Measurements from ENCODE around the gene CBX8. TPM values are rescaled to one million over a fixed set of nuclear protein-coding genes. Genes with fewer than 3 reads are reported as not detected.

CBX8 gene
- total and polyA plus RNA-seq, 2 of the 13 experiments (the other 11 are each of a cell fraction or from before 2014, with no cell fraction given), result 0.34 to 12.6 TPM

GRCh38 chr17:79822583-79823124, 25.8 kb upstream of the CBX8 start:
- intact Hi-C loops (cut with micrococcal nuclease; ENCODE audit: unreplicated experiment), result no loop called here
- no TSS peak for BruUV-seq (replicated peaks)
- peak; percentile 59 for ATAC-seq
- 0 out of 2 replicates have a peak, but pooled peaks have one; percentile 17 for TF ChIP-seq ZBTB34 (CRISPR knock-in tag; IDR thresholded peaks at IDR 0.05)
- TF ChIP-seq ZNF367 (CRISPR knock-in tag; IDR thresholded peaks at IDR 0.05; ENCODE audit: borderline replicate concordance), result no peak
- peak; percentile 89; the same call in 1 of the 2 replicates for TF ChIP-seq SMAD3 (CRISPR knock-in tag; IDR thresholded peaks at IDR 0.05)
- TF ChIP-seq EED (CRISPR knock-in tag; IDR thresholded peaks at IDR 0.05), result no peak
- no peak for TF ChIP-seq NFATC3 (CRISPR knock-in tag; IDR thresholded peaks at IDR 0.05)
- peak; percentile 85 for TF ChIP-seq RERE (CRISPR knock-in tag; IDR thresholded peaks at IDR 0.05; ENCODE audit: low read depth)
- no peak for TF ChIP-seq SKI (IDR thresholded peaks at IDR 0.05; ENCODE audit: partially characterized antibody)
- no peak for TF ChIP-seq PLRG1 (conservative IDR thresholded peaks at IDR 0.05)
- no peak for TF ChIP-seq CHD4 (IDR thresholded peaks at IDR 0.05; ENCODE audit: borderline replicate concordance, low read length)
- TF ChIP-seq SALL2 (CRISPR knock-in tag; IDR thresholded peaks at IDR 0.05), result no peak
- TF ChIP-seq IKZF5 (CRISPR knock-in tag; IDR thresholded peaks at IDR 0.05), result peak; percentile 74; the same call in 1 of the 2 replicates
- no peak for TF ChIP-seq NR1H2 (CRISPR knock-in tag; IDR thresholded peaks at IDR 0.05; ENCODE audit: borderline replicate concordance, low read depth)
- TF ChIP-seq NCOR1 (IDR thresholded peaks at IDR 0.05; ENCODE audit: borderline replicate concordance, low read length), result peak; percentile 67; the same call in 1 of the 2 replicates
- peak; percentile 98 for TF ChIP-seq FOXO1 (CRISPR knock-in tag; IDR thresholded peaks at IDR 0.05)
- peak; percentile 65; the same call in 1 of the 2 replicates for TF ChIP-seq ZNF652 (CRISPR knock-in tag; IDR thresholded peaks at IDR 0.05; ENCODE audit: borderline replicate concordance, low read depth)
- TF ChIP-seq ETS1 (CRISPR knock-in tag; IDR thresholded peaks at IDR 0.05), result no peak

More at GRCh38 chr17:79822583-79823124, 25.8 kb upstream of the CBX8 start:
- H3K27me3 ChIP-seq (ENCODE audit: control insufficient read depth in 1 of 2, insufficient read depth in 2 of 2, low read length in 2 of 2), result peaks cover 3 to 17% of the 10 kb centered on the region in 2 experiments; a peak in 3 of 5 replicates
- peak overlapping the region; percentile 78 for H3K27ac ChIP-seq (ENCODE audit: extremely low read length, insufficient read depth, low read length)
- peak; percentile 93 for FAIRE-seq
- H3K4me2 ChIP-seq (ENCODE audit: low read depth, low read length), result peak overlapping the region; percentile 70
- no peaks in the 10 kb centered on the region for H3K36me3 ChIP-seq (replicated peaks in 1 of 2; ENCODE audit: control insufficient read depth in 1 of 2, insufficient read depth in 2 of 2, low read length in 2 of 2)
- H3K9me3 ChIP-seq (ENCODE audit: low read length), result no peaks in the 10 kb centered on the region
- H3K9ac ChIP-seq (ENCODE audit: insufficient read depth, low read depth, low read length), result no peak overlapping the region
- H2AFZ ChIP-seq (ENCODE audit: low read length), result no peak overlapping the region
- ChIA-PET CTCF (ENCODE audit: low intra/inter-chr PET ratio, low total read pairs) (no interaction called here), POLR2A (interaction anchor here (1.8 to 16.5 kb wide), 6 partner anchors 10 to 170 kb away, joined by 5 to 274 read pairs (median 28); partner anchors contain the start of genes CBX4 and CBX8)
- peak overlapping the region in 1 of 3 experiments; percentile 45; a peak in 3 of 6 replicates for H3K4me3 ChIP-seq (replicated peaks in 1 of 3; ENCODE audit: insufficient read depth in 1 of 3, low read depth in 2 of 3, low read length in 3 of 3)
- H4K20me1 ChIP-seq (ENCODE audit: insufficient read depth, low read length), result no peaks in the 10 kb centered on the region
- H3K4me1 ChIP-seq (ENCODE audit: insufficient read depth, low read length), result peaks cover 98% of the 10 kb centered on the region
- H3K79me2 ChIP-seq (ENCODE audit: insufficient read depth, low read length), result no peaks in the 10 kb centered on the region
- WGBS (ENCODE audit: low lambda C conversion rate), result 5% methylated on average over 17 of the region's 17 CpGs
- peak; percentile 89 for DNase-seq (ENCODE audit: low spot score)
- in situ Hi-C loops (cut with HindIII; ENCODE audit: extremely low pct_ligation_motif_present, low pct_unique_long_range_greater_than_20kb), result no loop called here

All from HepG2 (cell line).